HG03342 (cell line): ENCODE results near the gene CFAP61.
"Not testable (repeated sequence)": the region's sequence is repeated elsewhere in the genome, so short reads cannot be mapped to it uniquely, and the experiment has no call there.

Source experiments
- ATAC-seq: cut with Tn5 transposase; IDR thresholded peaks from one replicate; pipeline ENCODE4 v1.9.1; 2021; ENCODE audit warnings: mild to moderate bottlenecking, moderate library complexity; ENCODE audit not compliant: unreplicated experiment

Gene CFAP61

DNA sequence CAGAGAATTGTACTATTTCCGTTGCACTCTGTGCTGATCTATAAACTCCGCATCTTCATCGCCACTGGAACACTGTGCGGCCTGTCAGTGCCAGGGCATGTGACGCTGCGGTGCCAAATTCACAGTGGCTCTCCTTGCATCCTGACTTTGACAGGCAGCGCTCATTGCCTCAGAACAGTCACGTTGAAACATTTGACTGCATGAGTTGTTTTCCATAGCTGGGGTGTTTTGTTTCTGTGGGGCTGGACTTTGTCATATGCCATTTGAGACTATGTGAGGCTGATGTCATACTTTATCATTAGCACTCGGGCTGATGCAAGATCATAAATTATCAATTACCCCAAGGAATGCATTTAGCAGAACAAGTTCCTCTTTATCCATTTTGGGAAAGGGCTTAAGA is 32.7 kb downstream of the CFAP61 start:
- no peak for ATAC-seq

- no peak for ATAC-seq
Measured at GRCh38 chr20:20085812-20086211, 33.5 kb downstream of the CFAP61 start.

DNA sequence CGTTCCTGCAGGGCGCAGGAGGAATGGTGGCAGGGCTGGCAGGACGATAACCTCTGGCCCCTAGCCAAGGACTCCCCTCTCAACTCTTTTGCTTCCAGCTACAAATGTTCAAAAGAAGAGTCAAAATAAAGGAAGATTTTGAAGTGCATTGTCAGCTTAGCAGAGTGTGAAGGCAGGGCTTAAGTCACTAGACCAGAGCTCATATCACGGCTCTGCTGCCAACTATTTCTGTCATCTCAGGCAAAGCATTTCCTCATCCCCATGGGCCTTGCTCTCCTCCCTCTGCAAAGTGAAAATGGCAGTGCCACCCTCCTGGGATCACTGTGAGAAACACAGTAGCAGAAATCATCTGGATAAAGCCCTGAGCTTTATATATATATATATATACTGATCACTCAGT is 36.7 kb downstream of the CFAP61 start:
- ATAC-seq = no peak

- ATAC-seq = no peak
Measured at GRCh38 chr20:20089939-20090338, 37.6 kb downstream of the CFAP61 start.

GRCh38 chr20:20092827-20093226 is 40.5 kb downstream of the CFAP61 start:
- ATAC-seq = no peak

DNA sequence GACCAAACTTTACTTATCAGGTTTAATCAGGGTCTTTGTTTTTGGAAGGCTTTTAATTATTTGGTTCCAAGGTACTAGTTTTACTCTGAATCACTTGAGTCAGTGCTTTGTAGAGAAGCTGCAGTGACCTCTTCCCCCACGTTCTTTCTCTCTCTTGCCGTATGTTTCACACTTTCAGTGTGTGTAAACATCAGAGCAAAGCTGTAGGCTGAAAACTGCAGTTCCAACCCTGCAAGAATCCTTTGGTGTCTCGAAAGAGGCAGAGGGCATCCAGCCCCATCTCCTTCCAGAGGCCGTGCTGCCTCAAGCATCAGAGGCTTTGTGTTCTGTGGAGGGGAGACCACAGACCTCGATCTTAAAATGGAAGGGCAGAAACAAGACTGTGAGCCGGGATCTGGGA is 42.1 kb downstream of the CFAP61 start:
- ATAC-seq = no peak

GRCh38 chr20:20095114-20095872 is 43.0 kb downstream of the CFAP61 start:
- no peak for ATAC-seq

- no peak for ATAC-seq
Measured at GRCh38 chr20:20096421-20096820, 44.1 kb downstream of the CFAP61 start.

DNA sequence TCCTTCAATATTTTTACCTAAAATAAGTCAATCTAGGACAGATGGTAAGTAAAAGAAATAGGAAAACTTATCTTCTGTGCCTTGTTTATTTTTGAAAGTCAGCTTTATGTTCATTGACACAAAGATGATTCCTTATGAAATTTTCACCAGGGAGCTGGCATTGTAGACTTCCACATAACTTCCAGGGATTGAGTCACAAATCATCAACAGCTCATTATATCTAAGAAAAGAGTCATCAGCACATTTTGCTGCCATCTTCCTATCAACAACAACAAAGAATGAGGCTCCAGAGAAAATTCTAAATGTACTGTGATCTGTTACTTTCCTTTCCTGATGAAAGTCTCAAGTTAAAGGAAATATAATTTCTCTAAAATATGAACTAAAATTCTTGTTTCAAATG is 48.5 kb downstream of the CFAP61 start:
- no peak for ATAC-seq

DNA sequence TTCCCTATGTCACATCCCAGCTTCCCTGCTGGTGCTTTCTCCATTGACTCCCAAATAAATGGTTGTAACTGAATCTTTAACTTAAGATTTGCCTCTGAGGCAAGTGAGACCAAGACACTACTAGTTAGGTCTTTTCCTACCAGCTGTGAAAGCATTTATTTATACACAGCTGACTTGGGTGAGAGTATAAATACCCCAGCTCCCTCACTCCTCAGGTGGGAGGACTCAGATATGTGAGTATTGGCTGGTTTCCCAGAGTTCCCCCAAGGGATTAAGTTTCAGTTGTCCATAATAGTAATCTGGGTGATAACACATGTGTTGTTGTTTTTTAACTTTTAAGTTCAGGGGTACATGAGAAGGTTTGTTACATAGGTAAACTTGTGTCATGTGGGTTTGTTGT is 49.8 kb downstream of the CFAP61 start:
- ATAC-seq = no peak

- ATAC-seq = no peak
Measured at GRCh38 chr20:20102716-20103258, 50.5 kb downstream of the CFAP61 start.

DNA sequence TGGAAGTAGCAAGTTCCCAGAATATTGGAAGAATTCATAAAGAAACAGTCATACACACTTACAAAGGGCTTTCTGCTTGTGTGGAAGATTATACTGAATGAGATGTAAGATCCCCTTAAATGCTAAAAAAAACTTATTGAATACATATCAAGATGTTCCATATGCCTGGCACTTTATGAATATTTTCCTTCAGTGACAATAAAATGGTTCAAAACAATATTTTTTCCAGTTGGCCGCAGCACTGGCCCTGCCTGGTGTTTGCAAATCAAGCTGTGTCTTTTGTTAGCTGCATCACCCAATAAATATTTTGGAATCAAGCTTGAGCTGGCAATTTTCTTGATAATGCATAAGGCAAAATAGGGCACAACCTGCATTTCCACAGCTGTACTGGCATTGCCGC is 51.2 kb downstream of the CFAP61 start:
- ATAC-seq = no peak

DNA sequence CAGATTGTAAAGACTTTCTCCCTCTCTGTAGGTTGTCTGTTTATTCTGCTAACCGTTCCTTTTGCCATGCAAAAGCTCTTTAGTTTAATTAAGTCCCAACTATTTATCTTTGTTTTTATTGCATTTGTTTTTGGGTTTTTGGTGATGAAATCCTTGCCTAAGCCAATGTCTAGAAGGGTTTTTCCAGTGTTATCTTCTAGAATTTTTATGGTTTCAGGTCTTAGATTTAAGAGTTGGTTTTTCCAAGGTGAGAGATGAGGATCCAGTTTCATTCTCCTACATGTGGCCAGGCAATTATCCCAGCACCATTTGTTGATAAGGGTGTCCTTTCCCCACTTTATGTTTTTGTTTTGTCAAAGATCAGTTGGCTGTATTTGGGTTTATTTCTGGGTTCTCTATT is 70.9 kb downstream of the CFAP61 start:
- ATAC-seq = not testable (repeated sequence)

GRCh38 chr20:20130399-20130798 is 78.1 kb downstream of the CFAP61 start:
- ATAC-seq = no peak

DNA sequence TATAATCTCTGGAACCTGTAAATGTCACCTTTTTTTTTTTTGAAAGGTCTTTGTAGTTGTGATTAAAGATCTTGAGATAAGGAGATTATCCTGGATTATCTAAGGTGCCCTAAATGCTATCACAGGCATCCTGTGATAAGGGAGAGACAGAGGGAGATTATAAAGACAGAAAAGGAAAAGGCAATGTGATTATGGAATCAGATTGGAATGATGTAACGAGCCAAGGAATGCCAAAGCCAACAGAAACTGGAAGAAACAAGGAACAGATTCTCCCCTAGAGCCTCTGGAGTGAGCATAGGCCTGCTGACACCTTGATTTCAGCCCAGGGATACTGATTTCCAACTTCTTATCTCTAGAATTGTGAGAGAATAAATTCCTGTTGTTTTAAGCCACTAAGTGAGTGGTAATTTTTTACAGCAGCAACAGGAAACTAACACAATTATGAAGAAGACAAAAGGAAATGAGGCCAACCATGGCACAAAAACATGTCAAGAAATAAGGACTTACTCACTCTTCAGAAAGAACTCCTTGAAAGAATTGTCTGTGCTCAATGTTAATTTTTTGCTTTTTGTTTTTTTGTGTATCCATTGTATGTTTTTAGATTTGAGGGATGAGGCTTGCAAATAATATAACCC is 82.7 kb downstream of the CFAP61 start:
- ATAC-seq = no peak

DNA sequence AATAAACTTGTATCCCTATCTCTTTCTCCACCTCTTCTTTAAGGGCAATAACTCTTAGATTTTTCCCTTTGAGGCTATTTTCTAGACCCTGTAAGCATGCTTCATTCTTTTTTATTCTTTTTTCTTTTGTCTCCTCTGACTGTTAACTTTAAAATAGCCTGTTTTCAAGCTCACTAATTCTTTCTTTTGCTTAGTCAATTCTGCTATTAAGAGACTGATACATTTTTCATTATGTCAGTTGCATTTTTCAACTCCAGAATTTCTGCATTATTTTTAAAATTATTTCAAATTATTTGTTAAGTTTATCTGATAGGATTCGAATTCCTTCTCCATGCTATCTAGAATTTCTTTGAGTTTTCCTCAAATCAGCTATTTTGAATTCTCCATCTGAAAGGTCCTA is 84.0 kb downstream of the CFAP61 start:
- no peak for ATAC-seq

- ATAC-seq = no peak
Measured at GRCh38 chr20:20137851-20138250, 85.5 kb downstream of the CFAP61 start.

DNA sequence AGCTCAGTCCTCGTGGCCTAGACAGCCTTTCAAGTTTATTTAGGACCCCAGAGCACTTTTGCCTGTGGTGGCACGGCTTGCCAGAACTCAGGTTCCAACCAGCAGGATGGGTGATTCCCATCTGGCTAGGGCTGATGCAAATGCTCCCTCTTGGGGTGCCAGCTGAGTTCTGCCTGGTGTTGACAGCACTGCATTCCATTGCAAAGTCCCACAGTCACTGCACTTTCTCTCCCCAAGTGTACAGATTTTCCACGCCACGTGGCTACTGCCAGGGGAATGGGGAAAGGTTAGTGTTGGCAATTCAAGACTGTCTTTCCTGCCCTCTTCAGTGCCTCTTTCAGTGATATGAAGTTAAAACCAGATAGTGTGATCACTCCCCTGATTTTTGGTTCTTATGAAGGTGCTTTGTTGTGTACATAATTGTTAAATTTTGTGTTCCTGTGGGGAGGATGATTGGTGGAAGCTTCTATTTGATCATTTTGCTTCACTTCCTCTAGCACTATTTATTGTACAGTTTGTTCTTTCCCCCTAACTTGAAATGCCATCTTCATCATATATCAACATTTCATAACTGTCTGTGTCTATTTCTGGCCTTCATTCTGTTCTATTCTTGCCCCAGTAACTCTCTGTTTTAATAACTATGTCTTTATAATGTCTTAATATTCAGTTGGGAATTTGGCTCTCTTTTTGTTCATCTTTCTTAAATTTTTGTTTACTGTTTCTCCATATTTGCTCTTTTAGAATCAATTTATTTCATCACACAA is 86.2 kb downstream of the CFAP61 start:
- ATAC-seq = no peak

GRCh38 chr20:20139403-20139802 is 87.1 kb downstream of the CFAP61 start:
- ATAC-seq = no peak

GRCh38 chr20:20143165-20143564 is 90.8 kb downstream of the CFAP61 start:
- ATAC-seq = no peak

DNA sequence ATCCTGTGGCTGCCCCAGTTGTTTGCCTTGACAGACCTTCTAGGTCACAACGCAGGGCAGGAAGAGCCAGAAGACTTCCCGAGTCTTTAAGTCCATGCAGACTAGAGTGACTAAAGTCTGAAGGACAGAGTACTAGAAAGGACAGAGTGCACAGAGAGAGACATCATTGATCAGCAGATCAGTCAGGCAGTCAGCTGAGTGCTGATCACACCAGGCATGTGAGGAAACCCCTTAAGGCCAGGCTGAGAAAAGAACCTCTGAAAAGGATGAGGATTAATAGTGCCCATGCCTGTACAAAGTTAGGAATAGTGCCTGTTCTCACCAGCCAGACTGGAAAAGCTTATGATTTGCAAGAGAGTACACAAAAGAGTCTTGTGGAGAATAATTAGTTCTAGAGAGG is 91.3 kb downstream of the CFAP61 start:
- no peak for ATAC-seq

GRCh38 chr20:20148779-20149178 is 96.4 kb downstream of the CFAP61 start:
- no peak for ATAC-seq
